ENCODE results near the gene MRPL10.
A peak's percentile ranks its signal among the peaks of the same experiment; 100 is the strongest.
"Not testable (repeated sequence)": the region's sequence is repeated elsewhere in the genome, so short reads cannot be mapped to it uniquely, and the experiment has no call there.

The MRPL10 gene

DNA sequence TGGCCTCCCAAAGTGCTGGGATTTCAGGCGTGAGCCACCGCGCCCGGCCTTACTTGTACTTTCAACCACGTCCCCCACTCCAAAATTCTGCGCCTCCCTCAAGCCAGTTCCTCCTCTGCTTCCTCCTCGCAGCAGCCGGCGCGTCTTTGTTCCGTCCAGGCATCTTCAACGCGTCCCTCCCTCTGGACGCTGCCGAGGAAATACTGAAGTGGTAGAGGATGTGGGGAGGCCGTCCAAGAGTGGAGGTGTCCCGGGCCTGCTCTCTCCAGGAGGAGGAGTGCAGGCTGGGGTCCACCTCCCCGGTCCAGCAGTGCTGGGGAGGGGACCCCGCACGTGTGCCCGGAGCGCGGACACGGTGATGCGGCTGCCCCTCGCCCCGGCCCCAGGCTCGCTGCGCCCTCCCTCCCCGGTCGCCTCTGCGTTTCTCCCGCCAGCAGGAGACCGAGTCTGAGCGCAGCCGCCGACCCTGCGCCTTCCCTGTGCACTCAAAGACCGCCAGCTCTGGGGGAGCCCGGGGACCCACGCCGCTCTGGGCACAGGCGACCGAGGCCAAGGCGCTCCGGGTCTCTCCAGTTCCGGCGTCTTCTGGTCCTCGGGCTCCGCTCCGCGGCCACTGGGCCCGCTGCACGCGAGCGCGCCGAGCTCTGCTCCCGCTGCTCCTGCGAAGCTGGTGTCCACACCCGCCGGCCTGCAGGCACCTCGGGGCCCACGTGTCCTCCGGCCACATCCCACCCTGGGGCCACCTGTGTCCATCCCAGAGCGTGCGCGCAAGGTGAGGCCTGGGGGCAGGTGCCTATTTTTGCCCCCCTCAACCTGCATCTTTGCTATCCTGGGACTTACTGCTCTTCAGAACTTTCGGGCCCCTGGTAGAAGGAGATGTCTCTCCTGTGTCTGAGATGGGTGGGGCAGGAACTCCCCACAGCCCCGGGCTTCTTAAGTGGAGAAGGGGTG, 41.5 kb downstream of the MRPL10 start:
- DNase-seq: peak; percentile 1

DNA sequence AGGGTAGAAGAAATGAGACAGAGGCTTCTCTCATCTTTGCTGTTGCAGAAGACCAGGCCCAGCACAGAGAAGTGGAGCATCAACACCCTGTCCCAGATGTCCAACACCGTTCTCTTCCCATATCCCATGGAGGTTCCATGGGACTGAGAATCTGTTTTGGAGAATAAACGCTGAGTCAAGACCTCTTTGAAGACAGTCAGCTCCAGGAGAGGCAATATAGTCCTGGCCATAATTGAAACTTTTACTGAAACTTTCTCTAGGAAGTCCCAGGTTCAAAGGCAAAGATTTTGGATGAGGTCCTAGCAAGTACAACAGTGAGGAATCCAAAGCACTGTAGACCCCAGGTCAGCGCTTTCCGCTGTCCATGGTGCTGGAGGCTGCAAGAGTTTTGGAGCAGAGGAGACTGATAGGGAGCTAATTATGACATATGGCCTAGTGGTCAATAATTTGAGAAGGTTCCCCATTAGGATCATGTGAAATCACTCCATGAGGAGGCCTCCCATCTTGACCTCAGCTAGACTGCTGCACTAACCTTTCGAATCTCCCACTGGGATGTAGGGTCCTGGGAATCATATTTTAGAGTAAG, 45.7 kb downstream of the MRPL10 start:
- no peak for DNase-seq

DNA sequence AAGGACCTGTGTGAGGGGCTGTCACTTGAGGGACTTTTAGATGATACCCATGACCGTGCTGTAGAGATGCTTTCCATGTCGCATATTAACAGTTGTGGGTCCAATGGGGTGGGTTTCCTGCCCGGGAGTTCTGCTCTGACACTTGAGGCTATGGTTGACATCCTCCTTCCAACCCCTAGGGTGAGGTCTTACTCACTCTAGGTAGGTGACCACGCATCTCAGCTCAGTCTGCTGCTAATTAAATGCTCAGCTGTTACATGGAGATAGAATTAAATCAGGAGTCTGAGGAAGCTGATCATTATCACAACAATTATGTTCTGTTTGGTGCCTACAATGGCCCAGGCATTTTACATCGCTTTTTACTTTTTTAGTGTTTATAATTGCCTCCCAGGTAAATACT, 49.9 kb downstream of the MRPL10 start:
- no peak for DNase-seq

DNA sequence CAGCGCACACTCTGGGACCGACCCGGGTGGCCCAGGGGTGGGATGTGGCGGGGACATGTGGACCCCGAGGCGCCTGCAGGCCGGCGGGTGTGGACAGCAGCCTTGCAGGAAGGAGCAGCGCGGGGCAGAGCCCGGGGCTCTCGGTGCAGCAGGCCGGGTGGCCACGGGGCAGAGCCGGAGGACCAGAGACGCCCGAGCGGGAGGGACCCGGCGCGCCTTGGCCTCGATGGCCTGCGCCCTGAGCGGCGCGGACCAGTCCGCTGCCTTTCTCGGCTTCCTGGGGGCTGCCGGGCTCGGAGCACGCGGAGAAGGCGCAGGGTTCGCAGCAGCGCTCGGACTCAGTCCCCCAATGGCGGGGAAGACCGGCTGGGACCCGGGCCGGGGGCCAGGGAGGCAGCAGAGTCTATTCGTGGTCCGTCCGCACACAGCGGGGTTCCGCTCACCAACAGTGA, 53.1 kb downstream of the MRPL10 start:
- DNase-seq: no peak

DNA sequence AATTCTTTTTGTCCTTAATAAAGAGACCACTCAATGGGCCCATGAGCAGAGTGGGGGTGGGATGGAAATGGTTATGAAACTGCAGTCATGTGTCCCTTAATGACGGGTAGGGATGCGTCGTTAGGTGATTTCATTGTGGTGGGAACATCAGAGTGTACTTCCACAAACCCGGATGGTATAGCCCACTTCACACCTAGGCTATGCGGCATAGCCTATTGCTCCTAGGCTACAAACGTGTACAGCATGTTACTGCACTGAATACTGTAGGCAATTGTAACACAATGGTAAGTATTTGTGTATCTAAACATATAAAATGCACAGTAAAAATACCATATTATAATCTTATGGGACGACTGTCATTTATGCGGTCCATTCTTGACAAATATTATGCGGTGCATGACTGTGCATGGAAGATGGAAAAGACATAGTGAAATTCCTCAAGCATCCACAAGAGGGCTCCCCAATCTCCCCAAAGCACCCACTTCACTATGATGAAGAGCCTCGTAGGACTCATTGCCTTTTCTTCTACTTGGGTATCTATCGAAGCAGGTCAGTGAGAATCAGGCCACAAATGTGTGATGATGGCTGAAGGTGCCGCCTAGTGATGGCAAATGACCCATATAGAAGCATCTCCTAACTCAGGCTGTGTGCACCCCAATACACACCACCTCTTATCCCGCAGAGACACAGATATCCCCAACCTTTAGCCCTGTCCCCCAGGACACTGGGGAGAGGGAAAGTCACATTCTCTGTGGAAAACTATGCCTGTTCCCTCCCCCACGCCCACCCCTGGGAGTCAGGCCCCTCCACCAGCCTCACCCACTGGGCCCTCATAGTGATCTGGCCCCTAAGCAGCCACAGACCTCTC, 54.8 kb downstream of the MRPL10 start:
- DNase-seq: peak; percentile 2

DNA sequence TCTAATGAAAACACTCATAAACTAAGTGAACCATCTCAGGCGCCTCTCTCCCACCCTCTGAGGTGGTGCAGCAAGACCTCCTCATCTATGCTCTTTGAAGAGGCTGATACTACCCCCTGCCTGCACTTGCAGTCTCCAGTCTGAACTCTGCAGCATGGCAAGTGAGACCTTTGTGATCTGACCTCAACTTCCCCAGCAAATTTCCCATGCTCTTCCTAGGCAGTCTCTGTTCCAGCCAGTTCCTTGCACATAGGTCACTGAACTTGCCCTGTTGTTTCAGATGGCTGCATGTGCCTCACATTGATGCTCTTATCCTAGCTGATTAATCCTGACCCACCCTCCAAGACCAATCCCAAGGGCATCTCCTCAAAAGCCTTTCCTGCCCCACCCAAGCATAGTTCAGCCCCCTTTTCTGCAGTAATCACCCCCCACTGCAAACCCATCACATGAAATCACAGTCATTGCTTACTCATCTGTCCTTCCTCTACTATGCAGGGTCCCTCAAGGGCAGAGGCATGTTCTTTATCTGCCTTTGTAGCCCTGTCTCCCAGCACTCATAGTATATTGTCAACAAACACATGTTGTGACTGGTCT, 56.3 kb downstream of the MRPL10 start:
- no peak for DNase-seq

DNA sequence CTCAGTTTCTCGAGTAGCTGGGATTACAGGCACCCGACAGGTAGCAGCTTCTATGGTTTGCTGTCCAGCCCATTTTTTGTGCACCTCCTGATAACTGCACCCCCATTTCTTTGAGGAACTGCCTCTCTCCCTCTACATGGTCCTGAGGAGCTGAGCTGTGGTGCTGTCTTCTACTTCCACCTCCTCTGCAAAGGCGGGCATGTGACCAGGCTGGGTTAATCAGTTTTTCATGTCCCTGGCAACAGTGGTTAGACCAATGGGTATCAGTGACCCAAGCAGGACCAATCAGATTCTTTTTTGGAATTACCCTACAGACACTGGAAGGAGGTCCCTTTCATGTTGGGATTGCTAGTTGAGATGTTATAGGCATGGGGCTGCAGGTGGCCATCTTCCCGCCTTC, 57.0 kb downstream of the MRPL10 start:
- no peak for DNase-seq

DNA sequence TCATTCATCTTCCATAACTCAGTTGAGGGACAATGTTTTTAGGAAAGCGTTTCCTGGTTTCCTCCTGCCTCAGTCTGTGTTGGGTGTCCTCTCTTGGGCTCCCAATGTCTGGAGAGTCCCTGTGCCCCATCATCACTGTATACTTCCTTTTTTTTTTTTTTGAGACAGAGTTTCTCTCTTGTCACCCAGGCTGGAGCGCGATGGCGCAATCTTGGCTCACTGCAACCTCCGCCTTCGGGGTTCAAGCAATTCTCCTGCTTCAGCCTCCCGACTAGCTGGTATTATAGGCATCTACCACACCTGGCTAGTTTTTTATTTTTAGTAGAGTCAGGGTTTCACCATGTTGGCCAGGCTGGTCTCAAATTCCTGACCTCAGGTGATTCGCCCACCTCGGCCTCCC, 57.7 kb downstream of the MRPL10 start:
- not testable (repeated sequence) for DNase-seq
